Measurements from ENCODE around the gene COL13A1. TPM values are rescaled to one million over a fixed set of nuclear protein-coding genes. Genes with fewer than 3 reads are reported as not detected.
A peak's percentile ranks its signal among the peaks of the same experiment; 100 is the strongest.

COL13A1 gene
- total RNA-seq, 1 donor from 2014 or later, result 0.43 TPM

- no peak overlapping the region for H3K4me3 Mint-ChIP-seq (ENCODE audit: low read depth)
- TF ChIP-seq CTCF (IDR thresholded peaks at IDR 0.05; ENCODE audit: unreplicated experiment), result no peak
- peaks cover 50% of the 10 kb centered on the region for H3K27me3 Mint-ChIP-seq
- H3K4me1 Mint-ChIP-seq (ENCODE audit: low read depth), result peaks cover 14% of the 10 kb centered on the region
- H3K36me3 Mint-ChIP-seq (ENCODE audit: insufficient read depth), result no peaks in the 10 kb centered on the region
- no peak for DNase-seq (ENCODE audit: low spot score, unreplicated experiment)
- no peaks in the 10 kb centered on the region for H3K9me3 Mint-ChIP-seq (ENCODE audit: low read depth)
- peak overlapping the region; percentile 22 for H3K27ac Mint-ChIP-seq
These were observed 45.8 kb downstream of the COL13A1 start for GRCh38 chr10:69847458-69847857.

- Mint-ChIP-seq H3K4me1 (ENCODE audit: low read depth) (peaks cover 14% of the 10 kb centered on the region), H3K27ac (no peak overlapping the region), H3K36me3 (ENCODE audit: insufficient read depth) (no peaks in the 10 kb centered on the region), H3K9me3 (ENCODE audit: low read depth) (no peaks in the 10 kb centered on the region), H3K27me3 (peaks cover 48% of the 10 kb centered on the region), H3K4me3 (ENCODE audit: low read depth) (no peak overlapping the region)
- no peak for TF ChIP-seq CTCF (IDR thresholded peaks at IDR 0.05; ENCODE audit: unreplicated experiment)
- DNase-seq (ENCODE audit: low spot score, unreplicated experiment), result no peak
These were observed 46.2 kb downstream of the COL13A1 start for GRCh38 chr10:69847883-69848282.

GRCh38 chr10:69848454-69848853, 46.7 kb downstream of the COL13A1 start:
- H3K27me3 Mint-ChIP-seq, result peaks cover 52% of the 10 kb centered on the region

GRCh38 chr10:69849825-69850224, 48.1 kb downstream of the COL13A1 start:
- H3K9me3 Mint-ChIP-seq (ENCODE audit: low read depth), result no peaks in the 10 kb centered on the region
- H3K4me3 Mint-ChIP-seq (ENCODE audit: low read depth), result no peak overlapping the region
- H3K27me3 Mint-ChIP-seq, result peaks cover 59% of the 10 kb centered on the region
- no peaks in the 10 kb centered on the region for H3K36me3 Mint-ChIP-seq (ENCODE audit: insufficient read depth)
- H3K27ac Mint-ChIP-seq, result no peak overlapping the region
- peaks cover 11% of the 10 kb centered on the region for H3K4me1 Mint-ChIP-seq (ENCODE audit: low read depth)
- no peak for TF ChIP-seq CTCF (IDR thresholded peaks at IDR 0.05; ENCODE audit: unreplicated experiment)
- no peak for DNase-seq (ENCODE audit: low spot score, unreplicated experiment)

More at GRCh38 chr10:69848454-69848853, 46.7 kb downstream of the COL13A1 start:
- Mint-ChIP-seq H3K27ac (no peak overlapping the region), H3K36me3 (ENCODE audit: insufficient read depth) (no peaks in the 10 kb centered on the region), H3K4me1 (ENCODE audit: low read depth) (peaks cover 14% of the 10 kb centered on the region), H3K9me3 (ENCODE audit: low read depth) (no peaks in the 10 kb centered on the region), H3K4me3 (ENCODE audit: low read depth) (no peak overlapping the region)
- DNase-seq (ENCODE audit: low spot score, unreplicated experiment), result no peak
- no peak for TF ChIP-seq CTCF (IDR thresholded peaks at IDR 0.05; ENCODE audit: unreplicated experiment)

- Mint-ChIP-seq H3K36me3 (ENCODE audit: insufficient read depth) (no peaks in the 10 kb centered on the region), H3K9me3 (ENCODE audit: low read depth) (no peaks in the 10 kb centered on the region), H3K4me1 (ENCODE audit: low read depth) (peaks cover 11% of the 10 kb centered on the region), H3K27me3 (peaks cover 58% of the 10 kb centered on the region), H3K4me3 (ENCODE audit: low read depth) (no peak overlapping the region), H3K27ac (no peak overlapping the region)
- no peak for TF ChIP-seq CTCF (IDR thresholded peaks at IDR 0.05; ENCODE audit: unreplicated experiment)
- DNase-seq (ENCODE audit: low spot score, unreplicated experiment), result no peak
These were observed 48.7 kb downstream of the COL13A1 start for GRCh38 chr10:69850440-69850839.

Data from progenitor cell of endocrine pancreas (in vitro differentiated cells).